Measurements from ENCODE around the gene MBD3L4. TPM values are rescaled to one million over a fixed set of nuclear protein-coding genes. Genes with fewer than 3 reads are reported as not detected.

Gene MBD3L4
- total and polyA plus RNA-seq, 2 experiments from 2014 or later: not detected

DNA sequence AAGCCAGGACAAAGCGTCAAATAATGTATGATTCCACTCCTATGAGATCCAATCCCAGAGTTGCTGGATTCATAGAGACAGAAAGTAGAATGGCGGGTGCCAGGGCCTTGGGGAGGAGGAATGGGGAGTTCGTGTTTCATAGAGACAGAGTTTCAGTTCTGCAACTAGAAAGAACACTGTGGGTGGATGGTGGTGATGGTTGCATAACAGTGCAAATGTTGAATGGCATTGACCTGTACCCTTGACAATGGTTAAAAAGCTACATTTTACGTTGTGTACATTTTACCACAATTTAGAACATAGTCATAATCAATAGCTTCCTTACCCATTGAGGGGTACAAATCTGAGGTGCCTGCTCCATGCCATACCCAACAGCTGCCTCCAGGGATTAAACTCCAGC, 52.1 kb downstream of the MBD3L4 start:
- no peak overlapping the region for H3K27ac ChIP-seq
- no peaks in the 10 kb centered on the region for H3K4me1 ChIP-seq (ENCODE audit: low read depth)
- no peak for DNase-seq (ENCODE audit: low read depth in 1 of 2, low spot score in 1 of 2)
- H3K9me3 ChIP-seq (ENCODE audit: low read depth): no peaks in the 10 kb centered on the region
- TF ChIP-seq, protein P1, sequence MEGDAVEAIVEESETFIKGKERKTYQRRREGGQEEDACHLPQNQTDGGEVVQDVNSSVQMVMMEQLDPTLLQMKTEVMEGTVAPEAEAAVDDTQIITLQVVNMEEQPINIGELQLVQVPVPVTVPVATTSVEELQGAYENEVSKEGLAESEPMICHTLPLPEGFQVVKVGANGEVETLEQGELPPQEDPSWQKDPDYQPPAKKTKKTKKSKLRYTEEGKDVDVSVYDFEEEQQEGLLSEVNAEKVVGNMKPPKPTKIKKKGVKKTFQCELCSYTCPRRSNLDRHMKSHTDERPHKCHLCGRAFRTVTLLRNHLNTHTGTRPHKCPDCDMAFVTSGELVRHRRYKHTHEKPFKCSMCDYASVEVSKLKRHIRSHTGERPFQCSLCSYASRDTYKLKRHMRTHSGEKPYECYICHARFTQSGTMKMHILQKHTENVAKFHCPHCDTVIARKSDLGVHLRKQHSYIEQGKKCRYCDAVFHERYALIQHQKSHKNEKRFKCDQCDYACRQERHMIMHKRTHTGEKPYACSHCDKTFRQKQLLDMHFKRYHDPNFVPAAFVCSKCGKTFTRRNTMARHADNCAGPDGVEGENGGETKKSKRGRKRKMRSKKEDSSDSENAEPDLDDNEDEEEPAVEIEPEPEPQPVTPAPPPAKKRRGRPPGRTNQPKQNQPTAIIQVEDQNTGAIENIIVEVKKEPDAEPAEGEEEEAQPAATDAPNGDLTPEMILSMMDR (IDR thresholded peaks at IDR 0.05; ENCODE audit: low read depth, low read length): no peak
- no peaks in the 10 kb centered on the region for H3K27me3 ChIP-seq
- H3K36me3 ChIP-seq: no peaks in the 10 kb centered on the region
- no peak overlapping the region for H3K4me3 ChIP-seq

Other genes with a start within 250 kb of the MBD3L4 start
- not detected in 2 replicates for gene ADGRE1, start 152.6 kb downstream of the MBD3L4 start, total RNA-seq
- not detected in 2 replicates for gene ADGRE1, start 152.6 kb downstream of the MBD3L4 start, polyA plus RNA-seq
- not detected in 2 replicates for gene MBD3L2B, start 18.7 kb downstream of the MBD3L4 start, total RNA-seq
- not detected in 2 replicates for gene MBD3L2B, start 18.7 kb downstream of the MBD3L4 start, polyA plus RNA-seq
- gene MBD3L5, start 9.6 kb downstream of the MBD3L4 start, total RNA-seq: not detected in 2 replicates
- not detected in 2 replicates for gene MBD3L5, start 9.6 kb downstream of the MBD3L4 start, polyA plus RNA-seq
- not detected in 2 replicates for gene MBD3L2, start 9.1 kb upstream of the MBD3L4 start, total RNA-seq
- gene MBD3L2, start 9.1 kb upstream of the MBD3L4 start, polyA plus RNA-seq: not detected in 2 replicates
- gene MBD3L3, start 18.5 kb upstream of the MBD3L4 start, total RNA-seq: not detected in 2 replicates
- gene MBD3L3, start 18.5 kb upstream of the MBD3L4 start, polyA plus RNA-seq: not detected in 2 replicates
- gene ZNF557, start 29.5 kb upstream of the MBD3L4 start, total RNA-seq: 6.9 and 7.8 TPM in 2 replicates
- 3.7 and 4.3 TPM in 2 replicates for gene ZNF557, start 29.5 kb upstream of the MBD3L4 start, polyA plus RNA-seq

Data from cardiac muscle cell (in vitro differentiated cells and primary cell).